IPS-20b (cell line): ENCODE results near the gene KIF1B.

Experiments used
- H3K27ac ChIP-seq: one replicate; pipeline ENCODE4 v1.5.1; 2013; ENCODE audit warnings: low read length
- H3K27me3 ChIP-seq: 2 replicates; pipeline ENCODE4 v1.6.1; 2013; ENCODE audit warnings: mild to moderate bottlenecking, low read length, inconsistent platforms; ENCODE audit not compliant: insufficient read depth
- H3K36me3 ChIP-seq: 2 replicates; pipeline ENCODE4 v1.6.1; 2013; ENCODE audit warnings: low read depth, mild to moderate bottlenecking, inconsistent platforms, low read length, moderate library complexity; ENCODE audit not compliant: insufficient read depth
- H3K4me1 ChIP-seq: 2 replicates; pipeline ENCODE4 v1.6.1; 2013; ENCODE audit warnings: mild to moderate bottlenecking, control low read depth, inconsistent platforms, low read length, moderate library complexity; ENCODE audit not compliant: insufficient read depth
- H3K4me3 ChIP-seq: 2 replicates; pipeline ENCODE4 v1.5.1; 2013; ENCODE audit warnings: mild to moderate bottlenecking, low read length, inconsistent platforms
- H3K9ac ChIP-seq: 2 replicates; pipeline ENCODE4 v1.6.1; 2013; ENCODE audit warnings: low read depth, mild to moderate bottlenecking, inconsistent platforms, low read length, moderate library complexity
- H3K9me3 ChIP-seq: 2 replicates; pipeline ENCODE4 v1.6.1; 2013; ENCODE audit warnings: mild to moderate bottlenecking, low read depth, low read length, inconsistent platforms; ENCODE audit not compliant: insufficient read depth

KIF1B gene

GRCh38 chr1:10267921-10268320 is 57.6 kb downstream of the KIF1B start:
- no peaks in the 10 kb centered on the region for H3K9me3 ChIP-seq
- peaks cover 68% of the 10 kb centered on the region for H3K36me3 ChIP-seq
- no peaks in the 10 kb centered on the region for H3K4me1 ChIP-seq
- H3K27me3 ChIP-seq: no peaks in the 10 kb centered on the region
- no peak overlapping the region for H3K27ac ChIP-seq
- no peak overlapping the region for H3K9ac ChIP-seq
- no peak overlapping the region for H3K4me3 ChIP-seq

- peaks cover 79% of the 10 kb centered on the region for H3K36me3 ChIP-seq
- no peak overlapping the region for H3K27ac ChIP-seq
- H3K9me3 ChIP-seq: no peaks in the 10 kb centered on the region
- H3K4me3 ChIP-seq: no peak overlapping the region
- H3K4me1 ChIP-seq: no peaks in the 10 kb centered on the region
- no peaks in the 10 kb centered on the region for H3K27me3 ChIP-seq
- H3K9ac ChIP-seq: no peak overlapping the region
Observed at GRCh38 chr1:10271090-10271489, 60.7 kb downstream of the KIF1B start.

GRCh38 chr1:10271869-10272268 is 61.5 kb downstream of the KIF1B start:
- H3K36me3 ChIP-seq: peaks cover 79% of the 10 kb centered on the region
- no peaks in the 10 kb centered on the region for H3K4me1 ChIP-seq
- H3K4me3 ChIP-seq: no peak overlapping the region
- H3K27ac ChIP-seq: no peak overlapping the region
- H3K9ac ChIP-seq: no peak overlapping the region
- no peaks in the 10 kb centered on the region for H3K9me3 ChIP-seq
- H3K27me3 ChIP-seq: no peaks in the 10 kb centered on the region

- no peaks in the 10 kb centered on the region for H3K9me3 ChIP-seq
- no peaks in the 10 kb centered on the region for H3K27me3 ChIP-seq
- H3K9ac ChIP-seq: no peak overlapping the region
- no peak overlapping the region for H3K4me3 ChIP-seq
- no peaks in the 10 kb centered on the region for H3K4me1 ChIP-seq
- peaks cover 78% of the 10 kb centered on the region for H3K36me3 ChIP-seq
- no peak overlapping the region for H3K27ac ChIP-seq
Observed at GRCh38 chr1:10272274-10272673, 61.9 kb downstream of the KIF1B start.

GRCh38 chr1:10278880-10279279 is 68.5 kb downstream of the KIF1B start:
- Histone ChIP-seq H3K27ac (no peak overlapping the region), H3K36me3 (peaks cover 89% of the 10 kb centered on the region)

GRCh38 chr1:10280439-10281350 is 70.3 kb downstream of the KIF1B start:
- no peaks in the 10 kb centered on the region for H3K27me3 ChIP-seq
- H3K9ac ChIP-seq: no peak overlapping the region
- H3K4me3 ChIP-seq: no peak overlapping the region
- peaks cover 88% of the 10 kb centered on the region for H3K36me3 ChIP-seq
- H3K27ac ChIP-seq: no peak overlapping the region
- no peaks in the 10 kb centered on the region for H3K9me3 ChIP-seq
- H3K4me1 ChIP-seq: no peaks in the 10 kb centered on the region

More at GRCh38 chr1:10278880-10279279, 68.5 kb downstream of the KIF1B start:
- Histone ChIP-seq H3K9me3 (no peaks in the 10 kb centered on the region), H3K27me3 (no peaks in the 10 kb centered on the region), H3K4me1 (no peaks in the 10 kb centered on the region), H3K4me3 (no peak overlapping the region), H3K9ac (no peak overlapping the region)

GRCh38 chr1:10283318-10283984 is 73.1 kb downstream of the KIF1B start:
- no peak overlapping the region for H3K9ac ChIP-seq
- no peaks in the 10 kb centered on the region for H3K4me1 ChIP-seq
- no peak overlapping the region for H3K27ac ChIP-seq
- no peak overlapping the region for H3K4me3 ChIP-seq
- H3K27me3 ChIP-seq: no peaks in the 10 kb centered on the region
- H3K36me3 ChIP-seq: peaks cover 90% of the 10 kb centered on the region
- no peaks in the 10 kb centered on the region for H3K9me3 ChIP-seq

- no peaks in the 10 kb centered on the region for H3K27me3 ChIP-seq
- H3K27ac ChIP-seq: no peak overlapping the region
- no peak overlapping the region for H3K4me3 ChIP-seq
- H3K9me3 ChIP-seq: no peaks in the 10 kb centered on the region
- H3K9ac ChIP-seq: no peak overlapping the region
- H3K4me1 ChIP-seq: no peaks in the 10 kb centered on the region
- H3K36me3 ChIP-seq: peaks cover 80% of the 10 kb centered on the region
Observed at GRCh38 chr1:10286244-10286643, 75.9 kb downstream of the KIF1B start.

GRCh38 chr1:10287023-10287645 is 76.8 kb downstream of the KIF1B start:
- H3K9ac ChIP-seq: no peak overlapping the region
- no peak overlapping the region for H3K27ac ChIP-seq
- H3K36me3 ChIP-seq: peaks cover 77% of the 10 kb centered on the region
- H3K27me3 ChIP-seq: no peaks in the 10 kb centered on the region
- H3K4me1 ChIP-seq: no peaks in the 10 kb centered on the region
- H3K4me3 ChIP-seq: no peak overlapping the region
- H3K9me3 ChIP-seq: no peaks in the 10 kb centered on the region

- Histone ChIP-seq H3K4me3 (no peak overlapping the region), H3K9ac (no peak overlapping the region), H3K4me1 (no peaks in the 10 kb centered on the region), H3K27ac (no peak overlapping the region), H3K36me3 (peaks cover 80% of the 10 kb centered on the region), H3K9me3 (no peaks in the 10 kb centered on the region), H3K27me3 (no peaks in the 10 kb centered on the region)
Observed at GRCh38 chr1:10288029-10288615, 77.8 kb downstream of the KIF1B start.

- Histone ChIP-seq H3K36me3 (peaks cover 85% of the 10 kb centered on the region), H3K27ac (no peak overlapping the region), H3K4me3 (no peak overlapping the region), H3K27me3 (no peaks in the 10 kb centered on the region), H3K4me1 (no peaks in the 10 kb centered on the region), H3K9ac (no peak overlapping the region), H3K9me3 (no peaks in the 10 kb centered on the region)
Observed at GRCh38 chr1:10291705-10292104, 81.3 kb downstream of the KIF1B start.
